ENCODE measurements around the gene GRK5.

- no peak for TF ChIP-seq CTCF (IDR thresholded peaks at IDR 0.05; ENCODE audit: poor library complexity, severe bottlenecking)
- no peak for TF ChIP-seq POLR2AphosphoS5 (IDR thresholded peaks at IDR 0.05)
- no peak for TF ChIP-seq RAD21 (conservative IDR thresholded peaks at IDR 0.05)
- no peak for TF ChIP-seq EZH2 (IDR thresholded peaks at IDR 0.05; ENCODE audit: borderline replicate concordance, insufficient read depth, low read length, poor library complexity, severe bottlenecking)
- TF ChIP-seq REST (IDR thresholded peaks at IDR 0.05; ENCODE audit: borderline replicate concordance): no peak
Observed at GRCh38 chr10:119353421-119353820, 146.1 kb downstream of the GRK5 start.
